K562 (cell line): ENCODE data around the gene TSC22D3.

Source experiments
- BRD9 ChIP-seq: fragments of 450-650 bp; IDR thresholded peaks from 2 replicates; pipeline ENCODE4 v1.6.1; 2018; ENCODE audit warnings: low read depth; ENCODE audit not compliant: partially characterized antibody
- EGR1 ChIP-seq: fragments of 450-650 bp; conservative IDR thresholded peaks from 2 replicates; pipeline ENCODE4 v1.6.1; 2017; ENCODE audit warnings: mild to moderate bottlenecking
- EP300 ChIP-seq: IDR thresholded peaks from 2 replicates; pipeline ENCODE4 v1.6.1; 2012; ENCODE audit warnings: low read length, improper control_type of control experiment
- ESRRA ChIP-seq: fragments of 450-650 bp; IDR thresholded peaks from 2 replicates; pipeline ENCODE4 v1.6.1; 2014; ENCODE audit warnings: low read depth, mild to moderate bottlenecking, moderate library complexity, borderline replicate concordance
- KLF1 ChIP-seq: fragments of 450-650 bp; IDR thresholded peaks from 2 replicates; pipeline ENCODE4 v1.6.1; 2016; ENCODE audit warnings: missing genetic modification characterization, missing compliant biosample characterization
- LARP7 ChIP-seq: fragments of 450-650 bp; IDR thresholded peaks from 2 replicates; pipeline ENCODE4 v1.6.1; 2016
- NCOA2 ChIP-seq, 2 experiments: fragments of 450-650 bp; IDR thresholded peaks; 2 replicates each; pipeline ENCODE4 v1.6.1; 2018; ENCODE audit warnings: mild to moderate bottlenecking in 2 of 2, moderate library complexity in 1 of 2; ENCODE audit not compliant: partially characterized antibody in 2 of 2
- POLR3G ChIP-seq: IDR thresholded peaks from 2 replicates; pipeline ENCODE4 v1.6.1; 2011; ENCODE audit not compliant: insufficient read length, insufficient replicate concordance; ENCODE audit errors: extremely low read depth
- RHOXF2B ChIP-seq: fragments of 250-450 bp; sonication (Bioruptor Pico); conservative IDR thresholded peaks from 2 replicates; pipeline ENCODE4 v1.5.1; 2021
- TCF3 ChIP-seq: sonication (generic); formaldehyde crosslinking; IDR thresholded peaks from 2 replicates; pipeline ENCODE4 v1.4.0; 2020; ENCODE audit warnings: mild to moderate bottlenecking, missing genetic modification reagents
- TEAD4 ChIP-seq, 2 experiments: sonication (generic) in 1 of 2; formaldehyde crosslinking in 1 of 2; IDR thresholded peaks; 2 replicates each; pipeline versions ENCODE4 v1.6.1 to v1.8.0; 2012 to 2022; ENCODE audit warnings: borderline replicate concordance in 1 of 2, inconsistent platforms in 1 of 2, low read length in 1 of 2, mild to moderate bottlenecking in 1 of 2, missing genetic modification reagents in 1 of 2
- ZNF830 ChIP-seq: fragments of 250-450 bp; sonication (Bioruptor Pico); IDR thresholded peaks from 2 replicates; pipeline ENCODE4 v1.5.0; 2021; ENCODE audit warnings: mild to moderate bottlenecking
- TF ChIP-seq, protein P1 (sequence below), 3 experiments: IDR thresholded peaks in 2 of 3; conservative IDR thresholded peaks in 1 of 3; 2 replicates each; pipeline ENCODE4 v1.5.1; 2011 to 2012; ENCODE audit warnings: low read length in 3 of 3, mild to moderate bottlenecking in 3 of 3, control low read depth in 2 of 3, improper control_type of control experiment in 1 of 3, inconsistent platforms in 1 of 3, low read depth in 1 of 3, mixed read lengths in 1 of 3, moderate library complexity in 1 of 3; ENCODE audit not compliant: insufficient read depth in 2 of 3

DNA sequence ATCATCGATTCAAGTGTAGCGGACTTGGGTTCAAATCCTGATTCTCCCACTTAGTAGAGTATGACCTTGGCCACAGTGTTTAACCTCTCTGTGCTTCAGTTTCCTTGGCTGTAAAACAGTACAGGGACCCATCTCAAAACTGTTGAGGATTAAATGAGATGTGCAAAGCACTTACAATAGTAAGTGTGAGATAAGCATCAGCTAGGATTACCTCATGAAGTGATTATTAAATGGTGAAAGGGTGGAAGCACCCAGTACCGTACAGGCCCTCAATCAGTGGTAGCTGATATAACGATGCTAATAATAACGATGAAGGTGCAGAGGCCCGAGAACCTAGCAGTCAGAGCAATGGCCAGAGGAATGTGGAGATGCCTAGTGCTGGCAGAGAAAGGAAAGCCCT lies 102.2 kb downstream of the TSC22D3 start:
- no peak for TF ChIP-seq BRD9
- TF ChIP-seq RHOXF2B, result no peak
- no peak for TF ChIP-seq TCF3 (CRISPR knock-in tag)
- no peak for TF ChIP-seq POLR3G
- no peak for TF ChIP-seq KLF1 (tag)
- TF ChIP-seq ZNF830, result no peak
- no peak for TF ChIP-seq NCOA2 (IDR thresholded peaks at IDR 0.05; ENCODE audit: partially characterized antibody in 2 of 2)
- no peak for TF ChIP-seq EGR1
- TF ChIP-seq, protein P1, sequence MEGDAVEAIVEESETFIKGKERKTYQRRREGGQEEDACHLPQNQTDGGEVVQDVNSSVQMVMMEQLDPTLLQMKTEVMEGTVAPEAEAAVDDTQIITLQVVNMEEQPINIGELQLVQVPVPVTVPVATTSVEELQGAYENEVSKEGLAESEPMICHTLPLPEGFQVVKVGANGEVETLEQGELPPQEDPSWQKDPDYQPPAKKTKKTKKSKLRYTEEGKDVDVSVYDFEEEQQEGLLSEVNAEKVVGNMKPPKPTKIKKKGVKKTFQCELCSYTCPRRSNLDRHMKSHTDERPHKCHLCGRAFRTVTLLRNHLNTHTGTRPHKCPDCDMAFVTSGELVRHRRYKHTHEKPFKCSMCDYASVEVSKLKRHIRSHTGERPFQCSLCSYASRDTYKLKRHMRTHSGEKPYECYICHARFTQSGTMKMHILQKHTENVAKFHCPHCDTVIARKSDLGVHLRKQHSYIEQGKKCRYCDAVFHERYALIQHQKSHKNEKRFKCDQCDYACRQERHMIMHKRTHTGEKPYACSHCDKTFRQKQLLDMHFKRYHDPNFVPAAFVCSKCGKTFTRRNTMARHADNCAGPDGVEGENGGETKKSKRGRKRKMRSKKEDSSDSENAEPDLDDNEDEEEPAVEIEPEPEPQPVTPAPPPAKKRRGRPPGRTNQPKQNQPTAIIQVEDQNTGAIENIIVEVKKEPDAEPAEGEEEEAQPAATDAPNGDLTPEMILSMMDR (IDR thresholded peaks at IDR 0.05 in 2 of 3, conservative IDR thresholded peaks at IDR 0.05 in 1 of 3; ENCODE audit: insufficient read depth in 2 of 3, low read depth in 1 of 3, low read length in 3 of 3), result no peak
- no peak for TF ChIP-seq TEAD4 (IDR thresholded peaks at IDR 0.05; ENCODE audit: low read length)
- TF ChIP-seq TEAD4 (CRISPR knock-in tag; IDR thresholded peaks at IDR 0.05; ENCODE audit: borderline replicate concordance), result no peak
- TF ChIP-seq ESRRA, result no peak
- TF ChIP-seq LARP7, result no peak
- no peak for TF ChIP-seq EP300
